Measurements from ENCODE around the gene KDM8.

DNA sequence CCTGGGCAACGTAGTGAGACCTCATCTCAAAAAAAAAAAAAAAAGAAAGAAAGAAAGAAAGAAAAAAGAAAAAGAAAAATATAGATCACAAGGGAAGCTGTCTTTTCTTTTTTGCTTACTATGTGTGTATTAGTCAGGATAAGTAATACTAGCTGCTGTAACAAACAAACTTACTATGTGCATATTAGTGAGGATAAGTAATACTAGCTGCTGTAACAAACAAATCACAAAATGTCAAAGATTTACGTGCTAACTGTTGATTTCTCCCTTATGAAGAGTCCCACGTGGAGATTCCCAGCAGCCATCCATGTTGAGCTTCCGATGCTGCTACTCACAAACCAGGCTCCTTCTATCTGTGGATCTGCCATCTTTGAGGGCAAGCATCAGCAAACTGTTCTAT is 31.7 kb upstream of the KDM8 start:
- TF ChIP-seq, protein P1, sequence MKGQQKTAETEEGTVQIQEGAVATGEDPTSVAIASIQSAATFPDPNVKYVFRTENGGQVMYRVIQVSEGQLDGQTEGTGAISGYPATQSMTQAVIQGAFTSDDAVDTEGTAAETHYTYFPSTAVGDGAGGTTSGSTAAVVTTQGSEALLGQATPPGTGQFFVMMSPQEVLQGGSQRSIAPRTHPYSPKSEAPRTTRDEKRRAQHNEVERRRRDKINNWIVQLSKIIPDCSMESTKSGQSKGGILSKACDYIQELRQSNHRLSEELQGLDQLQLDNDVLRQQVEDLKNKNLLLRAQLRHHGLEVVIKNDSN (CRISPR knock-in tag; IDR thresholded peaks at IDR 0.05) = no peak
- TF ChIP-seq, protein P2, sequence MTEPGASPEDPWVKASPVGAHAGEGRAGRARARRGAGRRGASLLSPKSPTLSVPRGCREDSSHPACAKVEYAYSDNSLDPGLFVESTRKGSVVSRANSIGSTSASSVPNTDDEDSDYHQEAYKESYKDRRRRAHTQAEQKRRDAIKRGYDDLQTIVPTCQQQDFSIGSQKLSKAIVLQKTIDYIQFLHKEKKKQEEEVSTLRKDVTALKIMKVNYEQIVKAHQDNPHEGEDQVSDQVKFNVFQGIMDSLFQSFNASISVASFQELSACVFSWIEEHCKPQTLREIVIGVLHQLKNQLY (CRISPR knock-in tag; IDR thresholded peaks at IDR 0.05) = no peak
- TF ChIP-seq, protein P3, sequence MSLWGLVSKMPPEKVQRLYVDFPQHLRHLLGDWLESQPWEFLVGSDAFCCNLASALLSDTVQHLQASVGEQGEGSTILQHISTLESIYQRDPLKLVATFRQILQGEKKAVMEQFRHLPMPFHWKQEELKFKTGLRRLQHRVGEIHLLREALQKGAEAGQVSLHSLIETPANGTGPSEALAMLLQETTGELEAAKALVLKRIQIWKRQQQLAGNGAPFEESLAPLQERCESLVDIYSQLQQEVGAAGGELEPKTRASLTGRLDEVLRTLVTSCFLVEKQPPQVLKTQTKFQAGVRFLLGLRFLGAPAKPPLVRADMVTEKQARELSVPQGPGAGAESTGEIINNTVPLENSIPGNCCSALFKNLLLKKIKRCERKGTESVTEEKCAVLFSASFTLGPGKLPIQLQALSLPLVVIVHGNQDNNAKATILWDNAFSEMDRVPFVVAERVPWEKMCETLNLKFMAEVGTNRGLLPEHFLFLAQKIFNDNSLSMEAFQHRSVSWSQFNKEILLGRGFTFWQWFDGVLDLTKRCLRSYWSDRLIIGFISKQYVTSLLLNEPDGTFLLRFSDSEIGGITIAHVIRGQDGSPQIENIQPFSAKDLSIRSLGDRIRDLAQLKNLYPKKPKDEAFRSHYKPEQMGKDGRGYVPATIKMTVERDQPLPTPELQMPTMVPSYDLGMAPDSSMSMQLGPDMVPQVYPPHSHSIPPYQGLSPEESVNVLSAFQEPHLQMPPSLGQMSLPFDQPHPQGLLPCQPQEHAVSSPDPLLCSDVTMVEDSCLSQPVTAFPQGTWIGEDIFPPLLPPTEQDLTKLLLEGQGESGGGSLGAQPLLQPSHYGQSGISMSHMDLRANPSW (CRISPR knock-in tag; conservative IDR thresholded peaks at IDR 0.05; ENCODE audit: low read depth) = no peak
- TF ChIP-seq, protein P4, sequence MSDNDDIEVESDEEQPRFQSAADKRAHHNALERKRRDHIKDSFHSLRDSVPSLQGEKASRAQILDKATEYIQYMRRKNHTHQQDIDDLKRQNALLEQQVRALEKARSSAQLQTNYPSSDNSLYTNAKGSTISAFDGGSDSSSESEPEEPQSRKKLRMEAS (CRISPR knock-in tag; IDR thresholded peaks at IDR 0.05) = no peak
- TF ChIP-seq, protein P5, sequence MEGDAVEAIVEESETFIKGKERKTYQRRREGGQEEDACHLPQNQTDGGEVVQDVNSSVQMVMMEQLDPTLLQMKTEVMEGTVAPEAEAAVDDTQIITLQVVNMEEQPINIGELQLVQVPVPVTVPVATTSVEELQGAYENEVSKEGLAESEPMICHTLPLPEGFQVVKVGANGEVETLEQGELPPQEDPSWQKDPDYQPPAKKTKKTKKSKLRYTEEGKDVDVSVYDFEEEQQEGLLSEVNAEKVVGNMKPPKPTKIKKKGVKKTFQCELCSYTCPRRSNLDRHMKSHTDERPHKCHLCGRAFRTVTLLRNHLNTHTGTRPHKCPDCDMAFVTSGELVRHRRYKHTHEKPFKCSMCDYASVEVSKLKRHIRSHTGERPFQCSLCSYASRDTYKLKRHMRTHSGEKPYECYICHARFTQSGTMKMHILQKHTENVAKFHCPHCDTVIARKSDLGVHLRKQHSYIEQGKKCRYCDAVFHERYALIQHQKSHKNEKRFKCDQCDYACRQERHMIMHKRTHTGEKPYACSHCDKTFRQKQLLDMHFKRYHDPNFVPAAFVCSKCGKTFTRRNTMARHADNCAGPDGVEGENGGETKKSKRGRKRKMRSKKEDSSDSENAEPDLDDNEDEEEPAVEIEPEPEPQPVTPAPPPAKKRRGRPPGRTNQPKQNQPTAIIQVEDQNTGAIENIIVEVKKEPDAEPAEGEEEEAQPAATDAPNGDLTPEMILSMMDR (IDR thresholded peaks at IDR 0.05) = no peak
- TF ChIP-seq ZNF263 (CRISPR knock-in tag; IDR thresholded peaks at IDR 0.05; ENCODE audit: low read depth) = no peak
